Tracheal epithelial cell (primary cell): ENCODE data around the gene CLCNKB. TPM values are rescaled to one million over a fixed set of nuclear protein-coding genes. Genes with fewer than 3 reads are reported as not detected.

ENCODE experiments used
- total RNA-seq: library from RNA; depleted of rRNA; stranded (reverse); fragments of >200 nt; gene quantifications from 2 replicates; pipeline ENCODE4 v1.2.1, GENCODE V29; 2014

Gene CLCNKB
- total RNA-seq: under 0.01 TPM in 1 of 2 replicates, not detected in the other

GRCh38 chr1:16043521-16043920, at the start of gene CLCNKB:
CLCNKB (plus strand) TSS chr1:16043782; CDS start chr1:16044493, 711 bp downstream.

DNA sequence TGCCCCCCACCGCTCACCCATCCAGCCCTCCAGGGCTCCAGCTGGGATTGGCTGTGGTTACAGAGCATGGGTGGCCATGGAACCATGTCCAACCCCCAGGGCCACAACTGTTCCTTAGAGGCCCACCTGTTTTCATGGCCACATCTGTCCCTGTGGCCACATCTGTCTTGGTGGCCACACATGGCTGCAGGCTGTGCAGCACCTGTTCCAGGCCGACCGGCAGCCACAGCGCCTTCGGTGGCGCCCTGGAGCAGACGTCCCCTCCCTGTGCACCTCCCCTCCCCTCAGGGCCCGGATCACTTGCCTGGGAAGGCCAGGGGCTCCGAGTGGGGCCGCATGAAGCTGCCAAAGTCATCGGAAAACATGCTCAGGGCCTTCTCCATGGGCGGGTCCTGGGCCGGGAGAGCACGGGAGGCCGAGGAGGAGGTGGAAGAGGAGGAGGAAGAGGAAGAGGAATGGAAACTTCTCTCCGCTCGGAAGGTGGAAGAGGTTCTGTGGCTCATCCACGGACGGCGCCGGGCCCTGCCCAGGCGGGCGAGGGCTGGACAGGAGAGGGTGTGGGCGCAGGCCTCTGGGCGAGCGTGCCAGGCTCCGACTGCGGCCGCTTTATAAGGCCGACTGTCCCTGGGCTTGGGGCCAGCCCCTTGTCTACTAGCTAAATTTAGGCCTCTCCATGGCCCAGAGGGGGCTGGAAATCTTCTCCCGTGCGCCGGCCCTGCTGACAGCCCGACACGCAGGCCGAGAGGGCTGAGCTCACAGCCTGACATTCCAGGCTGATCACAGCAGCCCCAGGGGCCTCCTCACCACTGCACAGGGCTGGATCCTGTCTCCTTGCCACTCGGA, 25.9 kb upstream of the CLCNKB start, which contains the start of gene HSPB7:
TSS of gene HSPB7 (minus strand) at position 583 of the 843 bp plus-strand sequence. CDS start at position 503, 80 bp downstream.

GRCh38 chr1:16021681-16022080, 21.9 kb upstream of the CLCNKB start, which contains the start of gene CLCNKA:
CLCNKA (plus strand) TSS chr1:16022036; CDS start chr1:16022620, 584 bp downstream.

DNA sequence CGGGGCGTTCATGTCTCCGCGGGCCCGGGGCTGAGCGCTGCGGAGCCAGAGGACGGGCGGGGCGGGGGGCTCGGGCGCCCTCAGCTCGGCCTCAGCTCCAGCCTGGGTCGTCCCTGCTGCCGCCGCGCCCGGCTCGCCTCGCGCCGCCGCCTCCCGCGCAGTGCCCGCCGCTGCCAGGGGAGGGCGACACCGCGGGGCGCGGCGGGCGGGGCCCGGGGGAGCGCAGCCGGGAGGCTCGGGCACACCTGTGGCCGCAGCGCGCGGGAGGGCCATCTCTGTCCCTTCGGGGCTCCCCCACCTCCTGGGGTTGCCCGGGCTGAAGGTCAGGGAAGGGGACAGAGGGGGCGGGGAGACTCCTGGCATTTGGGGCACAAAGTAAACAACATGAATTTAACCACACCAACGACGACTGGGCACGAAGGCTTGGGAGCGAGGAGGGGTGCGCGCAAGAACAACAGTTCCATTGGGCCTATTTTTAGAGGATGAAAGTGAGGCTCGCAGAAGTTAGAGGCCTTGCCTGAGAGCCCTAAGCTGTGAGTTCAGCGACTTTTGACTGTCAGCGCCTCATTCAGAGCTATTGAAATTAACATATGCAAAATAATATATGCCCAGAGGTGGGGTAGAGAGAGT, 30.0 kb downstream of the CLCNKB start, which contains the start of gene FAM131C:
TSS of gene FAM131C (minus strand) at position 162 of the 630 bp plus-strand sequence. CDS start 209 bp downstream, outside the sequence.

Other genes starting within 250 kb of the CLCNKB start
- gene UQCRHL, start 236.1 kb upstream of the CLCNKB start, total RNA-seq: 1.4 and 2.6 TPM in 2 replicates
- gene SPEN, start 196.1 kb upstream of the CLCNKB start, total RNA-seq: 23.2 and 30.4 TPM in 2 replicates
- gene ZBTB17, start 67.7 kb upstream of the CLCNKB start, total RNA-seq: 32.4 and 66.3 TPM in 2 replicates
- gene SRARP, start 39.5 kb upstream of the CLCNKB start, total RNA-seq: not detected in 2 replicates
- not detected in 2 replicates for gene HSPB7, start 25.7 kb upstream of the CLCNKB start, total RNA-seq
- not detected in 2 replicates for gene CLCNKA, start 21.7 kb upstream of the CLCNKB start, total RNA-seq
- gene FAM131C, start 29.9 kb downstream of the CLCNKB start, total RNA-seq: 0.72 and 1.1 TPM in 2 replicates
- gene EPHA2, start 112.3 kb downstream of the CLCNKB start, total RNA-seq: 123 and 144 TPM in 2 replicates
- gene ARHGEF19, start 168.9 kb downstream of the CLCNKB start, total RNA-seq: 2.1 and 5.1 TPM in 2 replicates
- gene CPLANE2, start 193.4 kb downstream of the CLCNKB start, total RNA-seq: 5.1 and 6.4 TPM in 2 replicates